Thyroid gland (tissue), 4 donors: Measurements from ENCODE around the gene HPN. TPM values are rescaled to one million over a fixed set of nuclear protein-coding genes. Genes with fewer than 3 reads are reported as not detected.

Source experiments
- DNase-seq, 2 donors: peaks; one replicate each; pipeline ENCODE4 v3.0.0-alpha.2; 2019
- H3K27ac ChIP-seq, 3 donors: fragments of 200-600 bp; sonication (generic); 1 replicate in 2 of 3; 2 replicates in 1 of 3; pipeline ENCODE4 v1.5.1; 2016 to 2019; ENCODE audit warnings: mild to moderate bottlenecking in 1 of 3, moderate library complexity in 1 of 3
- H3K27me3 ChIP-seq: fragments of 200-600 bp; sonication (generic); one replicate; pipeline ENCODE4 v1.5.1; 2019
- H3K36me3 ChIP-seq, 2 donors: fragments of 200-600 bp; sonication (generic); one replicate each; pipeline ENCODE4 v1.5.1; 2016 to 2019
- H3K4me1 ChIP-seq, 2 donors: fragments of 200-600 bp; sonication (generic); one replicate each; pipeline ENCODE4 v1.5.1; 2017 to 2019
- H3K4me3 ChIP-seq, 3 donors: fragments of 200-600 bp; sonication (generic); replicated peaks in 1 of 3; 1 replicate in 2 of 3; 2 replicates in 1 of 3; pipeline ENCODE4 v1.5.1; 2016; ENCODE audit warnings: mild to moderate bottlenecking in 1 of 3
- H3K9me3 ChIP-seq: fragments of 200-600 bp; sonication (generic); one replicate; pipeline ENCODE4 v1.5.1; 2017
- CTCF ChIP-seq, 6 experiments: fragments of 200-600 bp in 3 of 6; fragments of 450-650 bp in 3 of 6; sonication (generic) in 3 of 6; IDR thresholded peaks; one replicate each; pipeline ENCODE4 v1.5.1; 2016 to 2019; ENCODE audit warnings: antibody characterized with exemption in 6 of 6, mild to moderate bottlenecking in 2 of 6, inconsistent platforms in 1 of 6, moderate library complexity in 1 of 6
- POLR2A ChIP-seq, 2 donors: fragments of 450-650 bp; IDR thresholded peaks; one replicate each; pipeline ENCODE4 v1.6.1; 2017; ENCODE audit warnings: antibody characterized with exemption in 2 of 2, mild to moderate bottlenecking in 2 of 2, moderate library complexity in 1 of 2
- WGBS, 2 donors: methylation state at CpG; one replicate each; pipeline ENCODE4 v1.1.5; 2017; 5-methylcytosine and 5-hydroxymethylcytosine counted together
- intact Hi-C: fragments of 100-400 bp; cut with DNase I; formaldehyde crosslinking; loops from one replicate; pipeline ENCODE4 v1.15.1; 2023
- total RNA-seq, 4 donors: library from RNA; depleted of rRNA; stranded (reverse); fragments of >200 nt; gene quantifications; one replicate each; pipeline ENCODE4 v1.2.3, GENCODE V29; 2016

The HPN gene
- total RNA-seq, 4 donors from 2014 or later = 16.3 to 19.3 (median 17.9) TPM

- no peak for TF ChIP-seq CTCF (IDR thresholded peaks at IDR 0.05)
- no peak for TF ChIP-seq POLR2A (IDR thresholded peaks at IDR 0.05)
- no peaks in the 10 kb centered on the region for H3K4me1 ChIP-seq
- H3K27me3 ChIP-seq = no peaks in the 10 kb centered on the region
- no peak overlapping the region for H3K4me3 ChIP-seq
- intact Hi-C loops = no loop called here
- H3K27ac ChIP-seq = no peak overlapping the region
- no peaks in the 10 kb centered on the region for H3K36me3 ChIP-seq
- 83 to 90% methylated on average over 14 to 15 of the region's 15 CpGs for WGBS, 2 donors
- no peak for DNase-seq
- H3K9me3 ChIP-seq = no peaks in the 10 kb centered on the region
These were observed 42.4 kb downstream of the HPN start for GRCh38 chr19:35083691-35084508.

GRCh38 chr19:35084509-35084762 is 42.9 kb downstream of the HPN start:
- no peak overlapping the region for H3K4me3 ChIP-seq
- WGBS, 2 donors = 83 to 86% methylated on average over 3 of the region's 3 CpGs
- no peaks in the 10 kb centered on the region for H3K27me3 ChIP-seq
- H3K9me3 ChIP-seq = no peaks in the 10 kb centered on the region
- no peak for DNase-seq
- H3K27ac ChIP-seq = no peak overlapping the region
- intact Hi-C loops = no loop called here
- H3K36me3 ChIP-seq = no peaks in the 10 kb centered on the region
- no peaks in the 10 kb centered on the region for H3K4me1 ChIP-seq
- TF ChIP-seq CTCF (IDR thresholded peaks at IDR 0.05) = no peak
- no peak for TF ChIP-seq POLR2A (IDR thresholded peaks at IDR 0.05)

GRCh38 chr19:35085947-35086346 is 44.4 kb downstream of the HPN start:
- H3K27ac ChIP-seq = no peak overlapping the region
- intact Hi-C loops = no loop called here
- no peaks in the 10 kb centered on the region for H3K36me3 ChIP-seq
- no peaks in the 10 kb centered on the region for H3K9me3 ChIP-seq
- peaks cover 0 to 4% of the 10 kb centered on the region in 2 donors for H3K4me1 ChIP-seq
- 72 to 75% methylated on average over 6 of the region's 6 CpGs for WGBS, 2 donors
- TF ChIP-seq CTCF (IDR thresholded peaks at IDR 0.05) = no peak
- no peak for TF ChIP-seq POLR2A (IDR thresholded peaks at IDR 0.05)
- no peaks in the 10 kb centered on the region for H3K27me3 ChIP-seq
- no peak overlapping the region for H3K4me3 ChIP-seq
- DNase-seq = no peak

- intact Hi-C loops = no loop called here
- TF ChIP-seq POLR2A (IDR thresholded peaks at IDR 0.05) = no peak
- TF ChIP-seq CTCF (IDR thresholded peaks at IDR 0.05) = no peak
- WGBS, 2 donors = 83 to 87% methylated on average over 2 to 8 of the region's 8 CpGs
These were observed 44.9 kb downstream of the HPN start for GRCh38 chr19:35086455-35086854.

GRCh38 chr19:35087393-35087792 is 45.9 kb downstream of the HPN start:
- intact Hi-C loops = no loop called here
- no peaks in the 10 kb centered on the region for H3K9me3 ChIP-seq
- no peak for DNase-seq
- TF ChIP-seq CTCF (IDR thresholded peaks at IDR 0.05) (no peak), POLR2A (IDR thresholded peaks at IDR 0.05) (no peak)
- H3K4me1 ChIP-seq = peaks cover 0 to 5% of the 10 kb centered on the region in 2 donors
- no peaks in the 10 kb centered on the region for H3K36me3 ChIP-seq
- H3K27ac ChIP-seq = no peak overlapping the region
- no peaks in the 10 kb centered on the region for H3K27me3 ChIP-seq
- no peak overlapping the region for H3K4me3 ChIP-seq

More at GRCh38 chr19:35086455-35086854, 44.9 kb downstream of the HPN start:
- Histone ChIP-seq H3K27ac (no peak overlapping the region), H3K36me3 (no peaks in the 10 kb centered on the region), H3K4me1 (peaks cover 0 to 5% of the 10 kb centered on the region in 2 donors), H3K27me3 (no peaks in the 10 kb centered on the region), H3K9me3 (no peaks in the 10 kb centered on the region), H3K4me3 (no peak overlapping the region)
- DNase-seq = no peak
